ENCODE measurements around the gene ADORA2B. TPM values are rescaled to one million over a fixed set of nuclear protein-coding genes. Genes with fewer than 3 reads are reported as not detected.
A peak's percentile ranks its signal among the peaks of the same experiment; 100 is the strongest.

Gene ADORA2B
- total RNA-seq, 1 donor from 2014 or later, result 0.32 TPM

DNA sequence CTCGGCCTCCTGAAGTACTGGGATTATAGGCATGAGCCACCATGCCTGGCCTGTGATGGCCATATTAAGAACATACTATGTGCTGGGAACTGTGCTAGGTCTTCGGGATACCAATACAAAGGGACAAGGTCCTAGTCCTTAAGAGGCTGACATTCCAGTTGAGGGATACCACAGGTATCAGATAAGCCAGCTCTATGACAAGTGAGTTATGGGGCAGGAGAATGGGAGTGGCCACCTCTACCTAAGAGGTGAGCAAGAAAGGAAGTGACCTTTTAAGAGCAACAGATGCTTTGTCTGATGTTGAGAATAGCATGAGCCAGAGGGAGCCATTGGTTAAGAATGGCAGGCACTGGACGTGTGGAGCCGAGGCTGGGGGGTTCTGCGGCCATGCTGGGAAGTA is 27.0 kb downstream of the ADORA2B start:
- H3K27me3 Mint-ChIP-seq (ENCODE audit: unreplicated experiment), result peaks cover 5% of the 10 kb centered on the region
- TF ChIP-seq, protein P1, sequence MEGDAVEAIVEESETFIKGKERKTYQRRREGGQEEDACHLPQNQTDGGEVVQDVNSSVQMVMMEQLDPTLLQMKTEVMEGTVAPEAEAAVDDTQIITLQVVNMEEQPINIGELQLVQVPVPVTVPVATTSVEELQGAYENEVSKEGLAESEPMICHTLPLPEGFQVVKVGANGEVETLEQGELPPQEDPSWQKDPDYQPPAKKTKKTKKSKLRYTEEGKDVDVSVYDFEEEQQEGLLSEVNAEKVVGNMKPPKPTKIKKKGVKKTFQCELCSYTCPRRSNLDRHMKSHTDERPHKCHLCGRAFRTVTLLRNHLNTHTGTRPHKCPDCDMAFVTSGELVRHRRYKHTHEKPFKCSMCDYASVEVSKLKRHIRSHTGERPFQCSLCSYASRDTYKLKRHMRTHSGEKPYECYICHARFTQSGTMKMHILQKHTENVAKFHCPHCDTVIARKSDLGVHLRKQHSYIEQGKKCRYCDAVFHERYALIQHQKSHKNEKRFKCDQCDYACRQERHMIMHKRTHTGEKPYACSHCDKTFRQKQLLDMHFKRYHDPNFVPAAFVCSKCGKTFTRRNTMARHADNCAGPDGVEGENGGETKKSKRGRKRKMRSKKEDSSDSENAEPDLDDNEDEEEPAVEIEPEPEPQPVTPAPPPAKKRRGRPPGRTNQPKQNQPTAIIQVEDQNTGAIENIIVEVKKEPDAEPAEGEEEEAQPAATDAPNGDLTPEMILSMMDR (IDR thresholded peaks at IDR 0.05; ENCODE audit: partially characterized antibody, unreplicated experiment), result no peak
- H3K9me3 Mint-ChIP-seq (ENCODE audit: unreplicated experiment), result peaks cover 4% of the 10 kb centered on the region
- peaks cover 5% of the 10 kb centered on the region for H3K36me3 Mint-ChIP-seq (ENCODE audit: unreplicated experiment)
- DNase-seq, result no peak
- H3K27ac Mint-ChIP-seq (ENCODE audit: unreplicated experiment), result no peak overlapping the region
- no peak overlapping the region for H3K4me3 Mint-ChIP-seq (ENCODE audit: unreplicated experiment)
- H3K4me1 Mint-ChIP-seq (ENCODE audit: low read depth, unreplicated experiment), result peaks cover 6% of the 10 kb centered on the region

DNA sequence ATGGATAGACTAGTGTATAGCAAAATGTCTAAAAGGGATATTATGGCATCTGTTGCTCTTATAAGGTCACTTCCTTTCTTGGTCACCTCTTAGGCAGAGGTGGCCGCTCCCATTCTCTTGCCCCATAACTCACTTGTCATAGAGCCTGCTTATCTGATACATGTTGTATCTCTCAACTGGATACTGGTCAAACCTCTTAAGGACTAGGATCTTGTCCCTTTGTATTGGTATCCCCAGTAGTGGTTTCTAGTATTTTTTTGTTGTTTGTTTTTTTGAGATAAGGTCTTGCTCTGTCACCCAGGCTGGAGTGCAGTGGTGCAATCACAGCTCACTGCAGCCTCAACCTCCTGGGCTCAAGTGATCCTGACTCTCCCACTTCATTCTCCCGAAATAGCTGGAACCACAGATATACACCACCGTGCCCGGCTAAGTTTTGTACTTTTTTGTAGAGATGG is 27.6 kb downstream of the ADORA2B start:
- Mint-ChIP-seq H3K36me3 (ENCODE audit: unreplicated experiment) (peaks cover 5% of the 10 kb centered on the region), H3K27me3 (ENCODE audit: unreplicated experiment) (peaks cover 5% of the 10 kb centered on the region), H3K4me3 (ENCODE audit: unreplicated experiment) (no peak overlapping the region), H3K27ac (ENCODE audit: unreplicated experiment) (no peak overlapping the region), H3K9me3 (ENCODE audit: unreplicated experiment) (peaks cover 4% of the 10 kb centered on the region), H3K4me1 (ENCODE audit: low read depth, unreplicated experiment) (peaks cover 6% of the 10 kb centered on the region)
- TF ChIP-seq, protein P1 (IDR thresholded peaks at IDR 0.05; ENCODE audit: partially characterized antibody, unreplicated experiment), result no peak
- no peak for DNase-seq

DNA sequence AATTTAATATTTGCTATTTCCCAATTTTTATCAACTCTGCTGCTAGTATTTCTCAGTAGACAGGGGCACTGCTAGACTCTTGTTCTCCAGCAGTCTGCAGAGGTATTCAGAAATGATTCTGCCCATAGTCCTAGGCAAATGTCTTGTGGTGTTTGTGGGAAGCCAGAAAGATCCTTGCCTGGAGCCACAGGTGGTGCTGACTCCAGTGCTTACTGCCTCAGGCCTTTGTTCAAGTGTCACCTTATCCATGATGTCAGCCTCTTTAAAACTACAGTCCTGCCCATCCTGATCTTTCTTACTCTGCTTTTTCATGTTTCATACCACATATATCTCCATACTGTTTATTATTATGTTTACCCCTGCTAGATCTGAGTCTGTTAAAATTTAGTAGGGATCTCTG is 28.1 kb downstream of the ADORA2B start:
- DNase-seq, result no peak
- Mint-ChIP-seq H3K27ac (ENCODE audit: unreplicated experiment) (no peak overlapping the region), H3K4me3 (ENCODE audit: unreplicated experiment) (no peak overlapping the region), H3K9me3 (ENCODE audit: unreplicated experiment) (peaks cover 4% of the 10 kb centered on the region), H3K27me3 (ENCODE audit: unreplicated experiment) (peaks cover 4% of the 10 kb centered on the region), H3K36me3 (ENCODE audit: unreplicated experiment) (peaks cover 8% of the 10 kb centered on the region), H3K4me1 (ENCODE audit: low read depth, unreplicated experiment) (peaks cover 6% of the 10 kb centered on the region)
- TF ChIP-seq, protein P1 (IDR thresholded peaks at IDR 0.05; ENCODE audit: partially characterized antibody, unreplicated experiment), result no peak

DNA sequence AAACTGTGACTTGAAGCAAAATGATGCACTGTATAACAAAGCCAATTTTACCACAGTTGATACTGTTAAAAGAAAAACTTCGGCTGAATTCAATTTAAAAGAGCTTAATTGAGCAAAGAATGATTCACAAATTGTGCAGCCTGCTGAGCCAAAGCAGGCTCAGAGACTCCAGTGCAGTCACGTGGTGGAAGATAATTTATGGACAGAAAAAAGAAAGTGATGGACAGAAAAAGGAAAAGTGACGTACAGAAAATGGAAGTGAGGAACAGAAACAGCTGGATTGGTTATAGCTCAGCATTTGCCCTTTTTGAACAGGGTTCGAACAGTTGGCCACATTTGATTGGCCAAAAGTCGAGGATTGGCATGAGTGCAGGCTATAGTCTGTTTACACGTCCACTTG is 28.9 kb downstream of the ADORA2B start:
- no peak overlapping the region for H3K4me3 Mint-ChIP-seq (ENCODE audit: unreplicated experiment)
- TF ChIP-seq, protein P1 (IDR thresholded peaks at IDR 0.05; ENCODE audit: partially characterized antibody, unreplicated experiment), result no peak

DNA sequence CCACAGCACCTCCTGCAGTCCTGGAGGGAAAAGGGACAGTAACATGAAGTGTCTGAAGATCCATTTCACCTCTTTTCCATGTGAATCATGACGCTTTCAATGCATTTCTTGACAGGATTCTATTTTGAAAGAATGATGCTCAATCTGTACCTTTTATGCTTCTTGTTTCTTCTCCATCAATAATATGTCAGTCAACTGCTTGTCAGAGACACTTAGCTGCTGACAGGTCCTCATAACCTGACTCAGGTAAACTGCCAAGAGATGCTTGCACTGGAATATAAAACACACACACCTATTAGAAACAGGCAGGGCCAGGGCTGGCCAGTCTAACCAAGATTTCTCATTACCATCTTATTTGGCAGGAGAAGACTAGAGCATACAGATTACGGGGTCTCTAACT is 33.0 kb downstream of the ADORA2B start:
- TF ChIP-seq, protein P1 (IDR thresholded peaks at IDR 0.05; ENCODE audit: partially characterized antibody, unreplicated experiment), result no peak
- Mint-ChIP-seq H3K36me3 (ENCODE audit: unreplicated experiment) (peaks cover 31% of the 10 kb centered on the region), H3K9me3 (ENCODE audit: unreplicated experiment) (peaks cover 6% of the 10 kb centered on the region), H3K27ac (ENCODE audit: unreplicated experiment) (peak overlapping the region; percentile 28), H3K4me1 (ENCODE audit: low read depth, unreplicated experiment) (peaks cover 6% of the 10 kb centered on the region), H3K27me3 (ENCODE audit: unreplicated experiment) (no peaks in the 10 kb centered on the region), H3K4me3 (ENCODE audit: unreplicated experiment) (no peak overlapping the region)
- DNase-seq, result no peak

More for the DNA sequence above, 28.9 kb downstream of the ADORA2B start:
- Mint-ChIP-seq H3K36me3 (ENCODE audit: unreplicated experiment) (peaks cover 9% of the 10 kb centered on the region), H3K9me3 (ENCODE audit: unreplicated experiment) (peaks cover 4% of the 10 kb centered on the region), H3K27me3 (ENCODE audit: unreplicated experiment) (peaks cover 2% of the 10 kb centered on the region), H3K27ac (ENCODE audit: unreplicated experiment) (no peak overlapping the region), H3K4me1 (ENCODE audit: low read depth, unreplicated experiment) (peaks cover 6% of the 10 kb centered on the region)
- DNase-seq, result no peak

Measured in glutamatergic neuron (in vitro differentiated cells).